Measurements from ENCODE around the gene TRMO.

GRCh38 chr9:97963232-97963631 is 40.9 kb upstream of the TRMO start:
- TF ChIP-seq EZH2 (IDR thresholded peaks at IDR 0.05; ENCODE audit: insufficient read depth, poor library complexity, severe bottlenecking) (no peak), EZH2phosphoT487 (IDR thresholded peaks at IDR 0.05; ENCODE audit: insufficient read depth, low read depth) (no peak)

Measured in GM23248 (cell line).